Bone marrow (tissue), 2 donors: Measurements from ENCODE around the gene GRK5.

Experiments
- DNase-seq, 2 donors: peaks; one replicate each; lab custom pipeline; 2025; lab: John Stamatoyannopoulos, UW

GRK5 gene

DNA sequence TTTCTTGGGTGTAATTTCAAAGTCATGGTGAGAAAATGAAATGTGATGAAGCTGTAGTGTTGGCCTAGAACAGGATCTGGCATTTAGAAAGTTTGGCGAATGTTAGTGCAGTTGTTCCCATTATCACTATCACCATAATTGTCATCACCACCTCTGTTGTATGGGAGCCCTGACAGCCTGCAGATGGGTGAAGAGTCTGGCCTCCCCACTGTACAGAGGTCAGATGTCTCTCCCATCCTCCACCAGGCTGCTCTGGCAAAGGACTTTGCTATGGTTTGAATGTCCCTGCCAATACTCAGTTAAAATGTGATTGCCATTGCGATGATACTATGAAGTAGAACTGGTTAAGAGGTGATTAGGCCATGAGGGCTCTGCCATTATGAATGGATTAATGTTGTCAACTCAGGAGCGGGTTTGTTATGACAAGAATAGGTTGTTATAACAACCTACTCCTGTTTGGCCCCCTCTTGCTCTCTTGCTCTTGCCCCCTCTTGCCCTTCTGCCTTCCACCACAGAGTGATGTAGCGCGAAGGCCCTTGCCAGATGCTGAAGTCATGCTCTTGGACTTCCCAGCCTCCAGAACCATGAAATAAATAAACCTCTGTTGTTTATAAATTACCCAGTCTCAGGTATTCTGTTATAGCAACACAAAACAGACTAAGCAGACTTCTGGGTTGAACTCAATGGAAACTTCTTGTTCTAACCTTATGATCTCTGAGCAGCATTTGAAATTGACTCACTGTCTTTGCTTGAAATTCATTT lies 90.0 kb downstream of the GRK5 start:
- no peak for DNase-seq

DNA sequence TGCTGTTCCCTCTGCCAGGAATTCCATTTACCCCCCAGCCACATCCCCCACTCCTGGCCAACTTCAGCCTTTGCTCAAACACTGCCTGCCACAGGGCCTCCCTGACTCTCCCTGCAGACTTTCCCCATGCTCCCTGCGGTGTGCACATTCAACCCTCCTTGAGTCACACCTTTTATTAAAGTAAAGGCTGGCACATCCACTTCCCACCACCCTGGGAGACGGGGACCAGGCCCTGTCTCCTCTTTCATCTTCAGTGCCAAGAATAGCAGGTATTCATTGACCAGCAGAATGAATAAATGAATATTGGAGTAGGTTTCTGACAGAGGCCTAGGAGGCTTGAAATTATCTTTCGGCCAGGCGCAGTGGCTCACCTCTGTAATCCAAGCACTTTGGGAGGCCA lies 91.4 kb downstream of the GRK5 start:
- DNase-seq, result no peak

DNA sequence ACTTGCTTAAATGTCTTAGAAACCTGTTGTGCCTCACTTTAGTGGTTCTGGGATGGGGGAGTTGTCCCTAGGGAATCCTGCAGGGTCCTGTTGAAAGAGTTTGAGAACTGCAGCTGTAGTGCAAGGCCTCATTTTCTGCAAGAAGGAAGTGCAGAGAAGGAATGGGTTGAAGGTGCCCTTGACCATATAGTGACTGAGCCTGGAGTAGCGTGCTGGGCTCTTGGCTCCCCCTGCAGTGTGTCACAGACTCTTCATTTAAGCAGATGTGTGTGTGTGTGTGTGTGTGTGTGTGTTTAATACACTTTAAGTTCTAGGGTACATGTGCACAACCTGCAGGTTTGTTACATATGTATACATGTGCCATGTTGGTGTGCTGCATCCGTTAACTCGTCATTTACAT lies 92.2 kb downstream of the GRK5 start:
- DNase-seq, result peak in 1 of 2 donors; percentile 35

DNA sequence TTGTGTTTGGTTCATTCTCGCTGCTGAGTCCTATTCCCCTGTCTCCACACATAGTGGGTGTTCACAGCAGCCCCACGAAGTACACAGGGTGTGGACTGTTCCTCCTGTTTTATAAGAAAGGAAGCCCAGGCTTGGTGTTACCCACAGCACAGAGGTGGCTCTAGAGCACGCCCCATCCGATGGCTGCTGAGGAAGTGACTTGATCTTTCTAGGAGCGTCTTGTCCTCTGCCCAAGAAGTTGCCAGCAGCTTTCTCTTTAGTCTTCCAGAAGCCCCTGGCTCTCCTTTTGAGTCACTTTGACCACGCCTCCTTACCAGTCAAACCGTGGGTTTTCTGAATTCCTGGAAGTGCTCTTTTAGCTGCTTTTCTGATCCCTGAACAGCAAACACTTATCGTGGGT lies 94.0 kb downstream of the GRK5 start:
- DNase-seq, result peak in 1 of 2 donors; percentile 94

DNA sequence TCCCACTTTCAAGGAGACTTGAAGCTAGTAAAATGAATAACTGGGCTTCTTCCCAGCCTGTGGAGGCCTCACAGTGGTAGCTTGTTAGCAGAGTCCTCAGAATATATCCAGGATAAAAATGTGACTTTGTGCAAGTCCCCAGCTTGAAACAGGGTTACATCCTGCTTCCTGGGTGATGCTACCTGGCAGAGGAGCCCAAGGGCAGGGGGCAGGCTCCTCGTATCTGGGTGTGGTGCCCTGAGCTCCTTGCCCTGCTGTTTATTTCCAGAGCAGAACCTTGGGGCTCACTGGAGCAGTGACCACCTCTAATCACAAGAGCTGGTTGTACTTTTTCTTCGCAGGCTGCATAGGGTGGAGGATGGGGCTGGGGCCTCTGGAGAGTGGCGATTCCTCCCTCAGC lies 94.8 kb downstream of the GRK5 start:
- no peak for DNase-seq

DNA sequence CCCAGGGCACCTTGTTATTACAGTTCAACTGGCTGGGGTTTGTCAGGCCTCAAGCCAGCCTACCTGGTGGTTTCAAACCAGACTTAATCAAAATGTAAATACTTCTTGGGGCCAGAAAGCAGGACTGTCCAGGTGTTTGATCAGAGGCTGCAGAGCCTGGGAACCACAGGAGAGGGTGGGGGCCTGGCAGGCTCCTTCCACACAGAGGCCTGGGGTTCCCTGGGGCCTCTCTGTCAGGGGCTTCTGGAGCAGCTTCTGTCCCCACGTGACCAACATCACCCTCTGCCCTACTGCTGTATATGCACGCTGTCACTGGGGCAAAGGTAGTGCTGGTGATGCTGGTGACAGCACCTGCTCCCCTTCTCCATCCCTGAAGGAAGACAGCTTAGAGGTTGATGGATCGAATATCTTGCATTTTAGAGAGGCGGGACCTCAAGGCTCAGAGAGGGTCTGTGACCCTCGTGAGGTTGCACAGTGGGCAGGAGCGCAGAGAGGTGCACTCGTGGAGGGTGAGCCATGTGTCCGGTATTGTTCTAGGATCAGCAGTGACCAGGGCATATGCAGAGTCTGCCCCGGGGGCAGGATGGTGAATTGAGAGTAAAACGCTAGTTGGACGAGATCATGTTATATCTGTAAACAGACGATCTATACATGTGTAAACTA lies 95.4 kb downstream of the GRK5 start:
- no peak for DNase-seq

DNA sequence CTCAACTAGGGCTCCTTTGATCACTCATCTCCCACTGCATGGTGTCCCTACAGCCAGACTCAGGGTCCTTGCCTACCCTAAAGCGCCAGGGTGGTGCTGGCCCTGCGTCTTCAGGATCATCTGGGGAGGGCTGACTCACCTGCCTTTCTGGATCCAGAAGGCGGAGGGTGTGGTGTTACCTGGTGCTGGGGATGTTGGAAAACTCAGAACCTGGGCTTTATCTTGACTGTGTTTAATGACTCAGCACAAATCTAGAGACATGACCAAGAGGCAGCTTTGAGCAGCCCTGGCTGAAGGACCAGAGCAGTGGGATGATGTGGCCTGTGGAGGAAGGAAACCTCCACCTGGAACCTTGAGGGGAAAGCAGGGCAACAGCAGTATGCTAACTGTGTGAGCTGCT lies 96.5 kb downstream of the GRK5 start:
- no peak for DNase-seq

DNA sequence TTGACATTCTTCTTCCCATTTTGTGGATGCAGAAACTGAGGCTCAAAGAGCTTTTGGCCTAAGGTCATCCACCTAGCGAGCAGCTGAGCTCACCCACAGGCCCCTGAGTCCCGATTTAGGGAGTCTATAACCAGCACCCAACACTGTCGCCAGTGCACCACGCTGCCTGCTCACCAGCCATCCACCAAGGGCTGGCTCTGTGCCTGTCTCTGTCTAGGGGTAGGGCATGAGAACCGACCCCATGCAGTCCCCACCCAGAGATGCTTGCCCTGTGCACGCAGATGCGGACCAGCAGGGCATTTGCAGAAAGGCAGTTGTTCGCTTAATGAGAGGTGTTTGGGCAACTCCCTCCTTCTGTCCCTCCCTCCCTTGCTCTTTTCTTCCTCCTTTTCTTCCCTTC lies 97.2 kb downstream of the GRK5 start:
- DNase-seq, result no peak

DNA sequence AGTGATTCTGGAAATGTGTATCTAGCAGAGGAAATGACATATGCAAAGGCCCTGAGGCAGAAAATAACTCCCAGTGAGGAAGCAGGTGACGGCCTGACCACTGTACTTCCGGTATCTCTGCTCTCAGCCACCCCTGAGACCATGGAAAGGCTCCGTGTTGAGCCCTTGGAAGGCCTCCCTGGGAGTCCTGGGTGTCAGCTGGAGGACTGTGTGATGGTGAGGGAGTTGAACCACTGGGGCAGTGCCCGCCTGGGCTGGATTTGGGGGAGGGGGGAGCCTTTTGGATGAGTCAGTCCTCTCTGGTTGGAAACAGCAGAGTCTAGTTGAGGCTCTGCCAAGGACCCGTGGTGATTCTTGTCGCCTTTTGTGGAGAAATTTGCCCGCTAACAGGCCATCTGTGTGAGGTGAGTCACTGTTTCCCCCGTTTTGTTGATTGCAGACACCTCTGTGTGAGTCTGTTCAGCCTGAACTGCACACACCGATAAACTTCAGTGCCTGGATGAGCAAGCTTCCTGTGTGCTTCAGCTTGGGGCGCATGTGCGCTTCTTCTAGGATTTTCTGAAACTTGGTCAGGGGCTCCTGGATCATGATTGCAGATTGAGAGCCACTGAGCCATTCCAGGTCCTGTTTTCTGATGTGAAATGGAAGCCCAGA lies 98.6 kb downstream of the GRK5 start:
- DNase-seq, result peak; percentile 53 to 100

DNA sequence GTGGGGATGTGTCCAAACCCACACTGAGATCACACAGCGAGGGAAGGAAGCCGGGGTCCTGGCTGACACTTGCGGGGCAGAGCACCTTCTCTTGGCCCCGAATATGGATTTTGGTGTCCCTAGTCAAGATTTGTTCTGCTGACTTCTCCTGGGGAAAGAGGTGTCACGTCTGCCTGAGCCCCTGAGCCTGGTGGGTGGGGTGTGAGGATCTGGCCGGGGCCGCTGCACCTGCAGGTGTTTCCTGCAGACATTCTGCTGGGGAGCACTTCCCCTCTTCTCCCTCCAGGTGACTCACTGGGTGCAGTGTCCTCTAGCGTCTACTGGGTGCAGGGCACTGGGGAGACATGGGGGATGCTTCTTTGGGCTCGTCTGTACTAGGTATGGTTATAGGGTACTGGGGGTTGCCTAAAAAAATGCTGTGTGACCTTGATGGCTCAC lies 99.2 kb downstream of the GRK5 start:
- DNase-seq, result peak in 1 of 2 donors; percentile 89

DNA sequence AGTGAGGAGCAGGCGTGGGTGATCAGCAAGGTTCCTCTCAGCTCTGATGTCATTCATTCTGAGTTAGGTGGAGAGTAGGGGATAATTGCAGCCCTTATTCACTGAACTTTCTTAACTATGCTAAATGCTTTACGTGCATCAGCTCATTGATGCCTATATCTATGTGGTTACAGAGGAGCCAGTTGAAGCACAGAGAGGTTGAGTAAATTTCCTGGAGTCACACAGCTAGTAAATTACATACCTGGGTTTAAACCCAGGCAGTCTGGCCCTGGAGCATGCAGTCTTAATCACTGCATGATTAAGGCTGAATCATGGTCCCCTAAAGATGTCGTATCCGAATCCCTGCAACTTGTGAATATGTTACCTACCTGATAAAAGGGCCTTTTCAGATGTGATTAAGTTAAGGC lies 99.6 kb downstream of the GRK5 start:
- no peak for DNase-seq

DNA sequence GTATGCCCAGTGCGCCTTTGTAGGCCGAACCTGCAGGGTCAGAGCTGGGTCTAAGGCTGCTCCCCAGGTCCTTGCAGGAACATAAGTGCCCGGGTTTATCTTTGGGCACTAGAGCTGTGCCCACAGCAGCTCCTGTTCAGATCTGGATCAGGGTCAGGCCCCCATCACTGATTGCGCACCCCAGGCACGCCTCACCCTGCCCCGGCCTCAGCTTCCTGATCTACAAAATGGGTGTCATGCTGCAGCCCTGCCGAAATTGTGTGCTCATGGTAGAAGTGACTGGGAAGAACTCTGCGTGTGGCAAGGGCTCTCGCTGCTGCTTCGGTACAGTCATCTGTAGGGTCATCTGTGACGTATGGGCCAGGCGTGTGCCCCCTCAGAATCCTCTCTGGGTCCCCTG lies 100.7 kb downstream of the GRK5 start:
- DNase-seq, result no peak

DNA sequence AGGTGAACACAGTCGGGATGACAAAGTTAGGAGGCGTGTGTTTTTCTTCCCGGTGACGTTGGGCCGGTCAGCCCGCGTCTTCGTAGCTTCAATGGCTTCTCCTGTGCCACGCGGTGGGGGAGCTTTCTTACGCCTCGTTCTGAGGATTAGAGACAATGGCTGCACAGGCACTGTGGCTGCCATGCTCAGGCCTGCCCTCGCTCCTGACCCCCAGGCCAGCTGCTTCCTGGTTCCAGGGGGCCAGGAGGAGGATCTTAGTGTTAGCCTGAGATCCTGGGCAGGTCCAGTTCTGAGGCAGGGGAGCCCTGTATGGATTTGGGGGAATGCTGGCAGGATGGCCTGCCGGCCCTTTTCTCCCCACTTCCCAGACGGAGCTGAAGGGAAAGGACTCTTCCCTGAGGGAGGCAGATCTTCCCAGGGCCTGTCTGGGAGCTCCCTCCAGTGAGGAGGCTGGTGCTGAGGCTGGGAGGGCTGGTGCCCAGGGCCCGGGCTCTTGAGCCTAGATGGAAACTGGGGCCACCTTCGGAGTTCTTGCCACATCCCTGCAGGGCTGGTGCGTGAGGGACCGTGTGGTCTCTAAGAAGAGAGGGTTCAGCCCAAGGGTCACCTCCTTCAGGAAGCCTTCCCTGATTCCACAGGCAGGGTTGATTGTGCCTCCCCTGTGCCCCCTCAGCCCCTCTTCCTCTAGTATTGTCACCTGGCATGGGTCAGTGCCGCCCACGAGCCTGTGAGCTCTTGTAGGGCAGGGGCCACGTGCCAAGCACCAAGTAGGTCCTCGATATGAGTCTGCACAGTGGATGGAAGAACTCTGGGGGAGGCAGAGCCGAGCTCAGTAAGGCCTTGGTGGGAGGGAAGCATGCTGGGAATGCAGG lies 101.4 kb downstream of the GRK5 start:
- DNase-seq, result no peak

DNA sequence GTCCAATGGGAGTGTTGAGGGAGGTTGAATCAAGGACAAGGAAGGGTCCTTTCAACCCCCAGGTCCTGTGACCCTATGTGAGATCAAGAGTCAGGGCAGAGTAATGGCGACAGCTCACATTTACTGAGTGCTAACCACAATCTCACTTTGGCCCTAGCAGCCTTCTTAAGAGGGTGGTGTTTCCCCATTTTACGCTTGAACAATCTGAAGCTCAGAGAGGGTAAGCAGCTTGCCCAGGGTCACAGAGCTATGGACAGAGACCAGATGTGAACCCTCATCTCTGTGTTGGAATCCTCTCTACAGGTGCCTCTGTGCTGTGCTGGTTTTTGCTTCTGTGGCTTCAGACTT lies 102.0 kb downstream of the GRK5 start:
- DNase-seq, result no peak

DNA sequence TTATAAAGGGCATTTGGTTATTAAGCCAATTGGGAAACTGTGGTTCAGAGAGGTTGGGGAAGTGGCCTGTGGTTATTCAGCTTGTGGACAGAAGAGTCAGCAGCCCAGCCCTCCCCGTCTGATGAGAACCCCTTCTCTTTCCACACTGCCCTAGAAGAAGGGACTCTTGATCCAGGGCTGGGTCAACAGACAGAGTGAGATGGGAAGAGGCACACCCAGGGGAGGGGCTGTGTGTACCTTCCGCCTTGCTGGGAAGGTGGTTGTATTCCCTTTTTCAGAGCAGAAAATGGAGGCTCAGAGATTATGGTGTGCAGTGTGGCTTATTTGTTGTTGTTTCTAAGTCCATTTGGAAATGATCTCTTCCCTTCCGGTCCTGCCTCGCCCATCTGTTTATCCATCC lies 103.4 kb downstream of the GRK5 start:
- DNase-seq, result no peak

DNA sequence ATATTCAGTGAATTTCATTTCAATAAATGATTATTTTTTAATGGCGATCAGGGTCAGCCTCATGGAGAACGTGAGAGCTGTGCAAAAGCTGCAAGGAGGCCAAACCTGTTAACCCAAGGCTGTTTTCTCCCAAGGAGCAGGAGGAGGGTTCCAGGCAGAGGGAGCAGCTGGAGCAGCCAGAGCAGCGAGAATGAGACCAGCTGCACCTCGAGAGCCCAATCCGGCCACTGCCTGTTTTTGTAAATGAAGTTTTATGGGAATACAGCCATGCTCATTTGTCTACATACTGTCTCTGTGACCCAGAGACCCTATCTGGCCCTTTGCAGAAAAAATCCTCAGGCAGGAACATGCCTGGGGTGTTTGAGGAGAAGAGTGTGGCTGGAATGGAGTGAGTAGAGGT lies 104.9 kb downstream of the GRK5 start:
- DNase-seq, result no peak

DNA sequence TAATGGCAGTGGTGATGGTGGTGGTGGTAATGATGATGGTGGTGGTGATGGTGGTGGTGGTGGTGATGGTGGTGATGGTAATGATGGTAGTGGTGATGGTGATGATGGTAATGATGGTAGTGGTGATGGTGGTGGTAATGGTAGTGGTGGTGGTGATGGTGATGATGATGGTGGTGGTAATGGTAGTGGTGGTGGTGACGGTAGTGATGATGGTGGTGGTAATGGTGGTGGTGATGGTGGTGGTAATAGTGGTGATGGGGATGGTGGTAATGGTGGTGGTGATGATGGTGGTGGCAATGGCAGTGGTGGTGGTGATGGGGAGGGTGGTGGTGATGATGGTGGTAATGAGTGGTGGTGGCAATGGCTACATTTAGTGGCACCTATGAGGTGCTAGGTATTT lies 105.7 kb downstream of the GRK5 start:
- DNase-seq, result no peak

DNA sequence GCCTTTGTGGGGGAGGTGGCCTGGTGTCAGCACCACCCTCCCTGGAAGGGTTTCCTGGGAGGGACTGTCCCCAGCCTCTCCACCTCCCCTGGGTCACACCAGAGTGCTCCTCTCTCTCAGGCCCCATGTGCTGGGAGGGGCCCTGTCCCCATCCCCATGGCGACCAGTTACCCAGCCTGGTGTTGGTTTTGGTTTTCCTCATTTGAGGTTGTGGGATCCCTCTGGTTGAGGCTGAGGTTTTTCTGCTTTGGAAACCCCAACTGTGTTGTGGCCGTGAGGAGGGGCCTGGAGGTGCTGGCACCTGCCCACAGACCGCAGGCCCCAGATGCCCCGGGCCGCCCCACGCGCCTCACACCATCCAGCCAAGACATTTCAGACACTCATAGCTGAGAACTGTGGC lies 106.3 kb downstream of the GRK5 start:
- no peak for DNase-seq

DNA sequence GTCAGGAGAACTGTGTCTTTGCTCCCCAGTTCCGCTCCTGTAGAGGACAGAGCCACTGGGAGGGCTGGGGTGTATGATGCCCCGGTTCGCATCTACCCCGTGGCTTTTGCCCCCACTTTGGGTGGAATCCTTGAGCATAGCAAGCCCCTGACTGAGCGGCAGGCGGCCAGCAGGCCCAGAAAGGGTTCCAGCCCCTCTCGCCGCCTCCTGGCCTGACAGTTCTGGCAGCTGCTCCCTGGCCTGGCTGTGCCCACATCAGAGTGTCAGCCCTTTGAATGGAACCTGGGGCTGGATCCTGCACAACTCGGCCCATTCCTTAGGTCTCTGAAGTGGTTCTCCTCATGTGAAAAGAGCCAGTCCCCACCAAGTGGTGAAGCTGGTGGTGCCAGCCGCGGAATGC lies 106.7 kb downstream of the GRK5 start:
- no peak for DNase-seq

DNA sequence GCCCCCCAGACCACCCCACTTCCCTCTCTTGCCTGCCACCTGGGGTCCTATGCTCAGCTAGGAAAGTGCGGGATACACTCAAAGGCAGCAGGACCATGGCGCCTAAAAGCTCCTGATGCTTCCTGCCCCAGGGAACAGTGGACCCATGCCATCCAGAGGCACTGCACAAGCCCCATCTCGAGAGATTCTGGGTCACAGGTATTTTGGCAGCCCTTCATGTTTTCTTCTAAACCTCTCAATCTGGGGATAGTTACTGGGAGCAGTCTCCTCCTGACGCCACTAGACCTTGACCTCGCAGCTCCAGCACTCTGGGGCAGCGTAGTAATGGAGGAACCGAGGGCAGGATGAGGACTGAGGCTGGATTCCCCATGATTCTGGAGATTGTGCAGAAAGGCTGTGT lies 107.1 kb downstream of the GRK5 start:
- no peak for DNase-seq

DNA sequence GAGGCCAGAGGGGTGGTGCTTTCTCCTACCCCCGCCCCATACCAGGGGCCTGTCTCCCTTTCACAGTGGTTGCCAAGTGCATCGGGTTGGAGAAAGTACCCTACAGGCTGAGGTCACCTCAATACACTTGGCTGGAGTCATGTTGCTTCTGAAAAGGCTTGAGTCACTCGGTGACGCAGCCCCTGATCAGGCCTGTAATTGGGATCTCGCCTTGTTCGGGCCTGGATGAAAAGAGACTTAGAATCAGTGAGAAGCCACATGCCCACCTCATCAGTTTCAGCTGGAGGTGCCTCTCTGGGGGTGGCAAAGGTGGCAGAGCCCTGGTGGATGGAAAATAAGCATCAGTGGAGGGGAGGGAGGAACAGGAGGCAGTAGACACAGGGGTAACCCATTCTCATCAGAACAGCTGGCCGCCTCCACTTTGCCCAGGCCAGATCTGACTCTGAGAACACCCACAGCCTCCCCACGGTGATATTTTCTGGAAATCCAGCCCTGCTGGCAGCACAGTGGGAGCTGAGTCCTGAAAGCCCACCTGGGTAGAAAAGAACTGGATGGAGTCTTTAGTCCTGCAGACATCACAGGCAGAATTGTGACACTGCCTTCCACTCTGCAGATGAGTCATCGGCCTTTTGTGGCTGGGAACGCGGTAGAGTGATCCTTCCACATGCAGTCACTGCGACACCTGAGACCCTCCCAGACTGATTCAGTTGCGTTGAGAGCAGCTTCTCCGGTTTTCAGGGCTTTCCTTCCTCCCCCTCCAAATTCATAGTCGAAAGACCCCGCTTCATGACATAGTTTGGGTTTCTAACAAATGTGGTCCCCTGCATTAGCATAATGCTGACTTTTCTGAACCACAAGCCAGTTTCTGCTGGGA lies 108.0 kb downstream of the GRK5 start:
- DNase-seq, result peak in 1 of 2 donors; percentile 69

DNA sequence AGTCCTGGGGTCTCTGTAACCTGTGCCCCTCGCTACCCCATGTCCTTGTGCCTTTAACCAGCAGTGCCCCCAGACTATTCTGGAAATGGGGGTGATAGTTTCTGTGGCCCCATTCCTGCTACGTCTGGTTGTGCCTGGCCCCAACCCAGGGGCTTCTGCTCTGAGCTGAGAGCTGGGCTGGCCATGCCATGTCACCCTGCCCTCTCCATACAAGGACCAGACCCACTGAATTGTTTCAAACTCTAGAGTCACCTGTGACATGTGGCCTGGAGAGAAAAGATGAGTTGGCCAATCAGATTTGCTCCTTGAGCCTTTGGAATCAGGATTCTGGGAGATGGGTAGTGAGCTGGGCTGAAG lies 108.6 kb downstream of the GRK5 start:
- no peak for DNase-seq
